DOHH2 (cell line): ENCODE results near the gene PVALEF.

ENCODE experiments used
- EZH2phosphoT487 ChIP-seq: fragments of 200-600 bp; sonication (generic); IDR thresholded peaks from 2 replicates; pipeline ENCODE4 v1.6.1; 2017; ENCODE audit warnings: borderline replicate concordance, mild to moderate bottlenecking, antibody characterized with exemption, low read length, moderate library complexity, mixed read lengths
- TF ChIP-seq, protein P1 (sequence below): fragments of 200-600 bp; sonication (generic); IDR thresholded peaks from one replicate; pipeline ENCODE4 v1.5.1; 2014; ENCODE audit warnings: antibody characterized with exemption, mild to moderate bottlenecking, low read depth, low read length; ENCODE audit not compliant: poor library complexity, severe bottlenecking

DNA sequence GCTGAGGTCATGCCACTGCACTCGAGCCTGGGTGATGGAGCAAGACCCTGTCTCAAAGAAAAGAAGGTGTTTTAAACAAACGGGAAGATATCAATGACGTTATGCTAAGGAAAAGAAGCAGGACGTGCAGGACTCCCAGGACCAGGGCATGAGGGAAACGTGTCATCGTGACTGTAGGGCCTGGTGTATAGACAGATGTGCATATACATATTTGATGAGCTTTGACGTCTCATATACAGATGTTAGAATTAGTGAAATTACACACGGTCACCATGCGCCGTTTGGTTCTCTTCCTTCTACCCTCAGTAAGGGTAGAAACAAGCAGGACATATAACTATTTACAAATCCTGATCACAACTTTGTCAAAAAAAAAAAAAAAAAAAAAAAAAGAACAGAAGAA lies 17.6 kb upstream of the PVALEF start:
- TF ChIP-seq, protein P1, sequence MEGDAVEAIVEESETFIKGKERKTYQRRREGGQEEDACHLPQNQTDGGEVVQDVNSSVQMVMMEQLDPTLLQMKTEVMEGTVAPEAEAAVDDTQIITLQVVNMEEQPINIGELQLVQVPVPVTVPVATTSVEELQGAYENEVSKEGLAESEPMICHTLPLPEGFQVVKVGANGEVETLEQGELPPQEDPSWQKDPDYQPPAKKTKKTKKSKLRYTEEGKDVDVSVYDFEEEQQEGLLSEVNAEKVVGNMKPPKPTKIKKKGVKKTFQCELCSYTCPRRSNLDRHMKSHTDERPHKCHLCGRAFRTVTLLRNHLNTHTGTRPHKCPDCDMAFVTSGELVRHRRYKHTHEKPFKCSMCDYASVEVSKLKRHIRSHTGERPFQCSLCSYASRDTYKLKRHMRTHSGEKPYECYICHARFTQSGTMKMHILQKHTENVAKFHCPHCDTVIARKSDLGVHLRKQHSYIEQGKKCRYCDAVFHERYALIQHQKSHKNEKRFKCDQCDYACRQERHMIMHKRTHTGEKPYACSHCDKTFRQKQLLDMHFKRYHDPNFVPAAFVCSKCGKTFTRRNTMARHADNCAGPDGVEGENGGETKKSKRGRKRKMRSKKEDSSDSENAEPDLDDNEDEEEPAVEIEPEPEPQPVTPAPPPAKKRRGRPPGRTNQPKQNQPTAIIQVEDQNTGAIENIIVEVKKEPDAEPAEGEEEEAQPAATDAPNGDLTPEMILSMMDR: no peak
- no peak for TF ChIP-seq EZH2phosphoT487
